Stimulated activated naive CD8-positive, alpha-beta T cell treated with anti-CD3 and anti-CD28 coated beads, Interleukin-15, amount 100 ng/mL, for 72 hours (primary cell): ENCODE measurements around the gene KLRC3.
"Not testable (repeated sequence)": the region's sequence is repeated elsewhere in the genome, so short reads cannot be mapped to it uniquely, and the experiment has no call there.

ENCODE experiments used
- ATAC-seq: fragments of 150-1000 bp; cut with Tn5 transposase; 2 replicates; pipeline ENCODE4 v1.10.0; 2021; ENCODE audit warnings: mild to moderate bottlenecking, moderate library complexity
- DNase-seq, 2 donors: peaks; one replicate each; pipeline ENCODE4 v3.0.0; 2021 to 2022
- H3K27ac Mint-ChIP-seq, 2 donors: one replicate each; pipeline ENCODE4 v1.8.0; 2022; ENCODE audit warnings: mild to moderate bottlenecking in 2 of 2, mixed read lengths in 2 of 2, moderate library complexity in 2 of 2
- H3K27me3 Mint-ChIP-seq: one replicate; pipeline ENCODE4 v1.8.0; 2022; ENCODE audit warnings: mixed read lengths
- H3K4me1 Mint-ChIP-seq: one replicate; pipeline ENCODE4 v1.8.0; 2022; ENCODE audit warnings: mild to moderate bottlenecking, mixed read lengths
- H3K4me3 Mint-ChIP-seq, 2 donors: one replicate each; pipeline ENCODE4 v1.8.0; 2022; ENCODE audit warnings: mild to moderate bottlenecking in 2 of 2, mixed read lengths in 2 of 2, moderate library complexity in 1 of 2
- H3K9me3 Mint-ChIP-seq, 2 donors: one replicate each; pipeline ENCODE4 v1.8.0; 2022; ENCODE audit warnings: mixed read lengths in 2 of 2

KLRC3 gene

GRCh38 chr12:10420334-10420733 lies at the start of gene KLRC3:
Gene KLRC3, minus strand, starts transcription at chr12:10420595. Its CDS starts 45 bp downstream, at chr12:10420550.
- not testable (repeated sequence) for H3K27me3 Mint-ChIP-seq, H3K4me1 Mint-ChIP-seq, H3K9me3 Mint-ChIP-seq, DNase-seq
- ATAC-seq: peak; percentile 62
- peak within 1 kb of the TSS; percentile 59 to 78 for H3K4me3 Mint-ChIP-seq
- H3K27ac Mint-ChIP-seq: peak within 1 kb of the TSS; percentile 12 to 84

GRCh38 chr12:10469701-10470100 lies 49.3 kb upstream of the KLRC3 start:
- no peak overlapping the region for H3K4me3 Mint-ChIP-seq

GRCh38 chr12:10466311-10466710 lies 45.9 kb upstream of the KLRC3 start:
- H3K27me3 Mint-ChIP-seq: no peaks in the 10 kb centered on the region
- no peak overlapping the region for H3K4me3 Mint-ChIP-seq
- no peak overlapping the region for H3K27ac Mint-ChIP-seq
- ATAC-seq (no peak), DNase-seq (no peak)
- peaks cover 54 to 74% of the 10 kb centered on the region in 2 donors for H3K9me3 Mint-ChIP-seq
- peaks cover 19% of the 10 kb centered on the region for H3K4me1 Mint-ChIP-seq

More at GRCh38 chr12:10469701-10470100, 49.3 kb upstream of the KLRC3 start:
- peaks cover 19% of the 10 kb centered on the region for H3K4me1 Mint-ChIP-seq
- no peak for DNase-seq
- H3K27me3 Mint-ChIP-seq: no peaks in the 10 kb centered on the region
- H3K27ac Mint-ChIP-seq: no peak overlapping the region
- peaks cover 40 to 52% of the 10 kb centered on the region in 2 donors for H3K9me3 Mint-ChIP-seq
- no peak for ATAC-seq

GRCh38 chr12:10457760-10458159 lies 37.4 kb upstream of the KLRC3 start:
- no peak for ATAC-seq
- Mint-ChIP-seq H3K4me1 (peaks cover 11% of the 10 kb centered on the region), H3K27me3 (no peaks in the 10 kb centered on the region), H3K9me3 (peaks cover 66 to 74% of the 10 kb centered on the region in 2 donors), H3K4me3 (no peak overlapping the region), H3K27ac (no peak overlapping the region)
- no peak for DNase-seq

GRCh38 chr12:10456856-10457255 lies 36.5 kb upstream of the KLRC3 start:
- H3K27me3 Mint-ChIP-seq: no peaks in the 10 kb centered on the region
- no peak overlapping the region for H3K27ac Mint-ChIP-seq

GRCh38 chr12:10455766-10456165 lies 35.4 kb upstream of the KLRC3 start:
- DNase-seq (no peak), ATAC-seq (no peak)
- no peaks in the 10 kb centered on the region for H3K27me3 Mint-ChIP-seq
- H3K9me3 Mint-ChIP-seq: peaks cover 54 to 59% of the 10 kb centered on the region in 2 donors
- H3K27ac Mint-ChIP-seq: no peak overlapping the region
- peaks cover 11% of the 10 kb centered on the region for H3K4me1 Mint-ChIP-seq
- no peak overlapping the region for H3K4me3 Mint-ChIP-seq

More at GRCh38 chr12:10456856-10457255, 36.5 kb upstream of the KLRC3 start:
- no peak for DNase-seq
- Mint-ChIP-seq H3K4me1 (peaks cover 11% of the 10 kb centered on the region), H3K9me3 (peaks cover 57 to 65% of the 10 kb centered on the region in 2 donors), H3K4me3 (no peak overlapping the region)
- ATAC-seq: no peak

GRCh38 chr12:10454531-10454930 lies 34.1 kb upstream of the KLRC3 start:
- peaks cover 41 to 47% of the 10 kb centered on the region in 2 donors for H3K9me3 Mint-ChIP-seq
- no peak overlapping the region for H3K4me3 Mint-ChIP-seq
- ATAC-seq (no peak), DNase-seq (no peak)
- no peak overlapping the region for H3K27ac Mint-ChIP-seq
- peaks cover 11% of the 10 kb centered on the region for H3K4me1 Mint-ChIP-seq
- no peaks in the 10 kb centered on the region for H3K27me3 Mint-ChIP-seq

GRCh38 chr12:10453156-10453555 lies 32.8 kb upstream of the KLRC3 start, which contains the start of gene KLRC1:
Gene KLRC1, minus strand, starts transcription at chr12:10453377. Its CDS starts 2,221 bp downstream, at chr12:10451156.
- Mint-ChIP-seq H3K27ac (no peak within 1 kb of the TSS), H3K27me3 (no peaks in the 10 kb centered on the region), H3K4me3 (peak within 1 kb of the TSS in 1 of 2 donors; percentile 64), H3K9me3 (peaks cover 37 to 40% of the 10 kb centered on the region in 2 donors), H3K4me1 (peaks cover 15% of the 10 kb centered on the region)
- ATAC-seq (peak; percentile 86), DNase-seq (no peak)

- peak in 1 of 2 donors; percentile 19 for DNase-seq
- peak; percentile 33 for ATAC-seq
- Mint-ChIP-seq H3K4me1 (peaks cover 20% of the 10 kb centered on the region), H3K9me3 (peaks cover 8 to 9% of the 10 kb centered on the region in 2 donors), H3K27ac (no peak overlapping the region), H3K27me3 (no peaks in the 10 kb centered on the region), H3K4me3 (no peak overlapping the region)
Observed at GRCh38 chr12:10448236-10448635, 27.8 kb upstream of the KLRC3 start.

GRCh38 chr12:10446052-10446451 lies 25.7 kb upstream of the KLRC3 start:
- DNase-seq, H3K9me3 Mint-ChIP-seq, H3K27ac Mint-ChIP-seq, H3K27me3 Mint-ChIP-seq, H3K4me3 Mint-ChIP-seq: not testable (repeated sequence)
- ATAC-seq: peak; percentile 100
- H3K4me1 Mint-ChIP-seq: peaks cover 16% of the 10 kb centered on the region

- not testable (repeated sequence) for H3K27me3 Mint-ChIP-seq, DNase-seq, H3K4me3 Mint-ChIP-seq, ATAC-seq, H3K9me3 Mint-ChIP-seq, H3K27ac Mint-ChIP-seq, H3K4me1 Mint-ChIP-seq
Observed at GRCh38 chr12:10441144-10441543, 20.7 kb upstream of the KLRC3 start.

GRCh38 chr12:10439608-10440274 lies 19.3 kb upstream of the KLRC3 start:
- DNase-seq, H3K27ac Mint-ChIP-seq, H3K27me3 Mint-ChIP-seq, H3K9me3 Mint-ChIP-seq, ATAC-seq, H3K4me1 Mint-ChIP-seq, H3K4me3 Mint-ChIP-seq: not testable (repeated sequence)

GRCh38 chr12:10437601-10438000 lies 17.2 kb upstream of the KLRC3 start:
- H3K4me3 Mint-ChIP-seq: not testable (repeated sequence)

GRCh38 chr12:10435816-10436215 lies 15.4 kb upstream of the KLRC3 start, which contains the start of gene KLRC2:
Gene KLRC2, minus strand, starts transcription at chr12:10436010. Its CDS starts 24 bp downstream, at chr12:10435986.
- H3K27ac Mint-ChIP-seq, H3K27me3 Mint-ChIP-seq, H3K4me1 Mint-ChIP-seq, H3K9me3 Mint-ChIP-seq: not testable (repeated sequence)
- peak within 1 kb of the TSS in 1 of 2 donors; percentile 69 for H3K4me3 Mint-ChIP-seq
- DNase-seq: peak in 1 of 2 donors; percentile 19
- peak; percentile 92 for ATAC-seq

More at GRCh38 chr12:10437601-10438000, 17.2 kb upstream of the KLRC3 start:
- ATAC-seq: peak; percentile 85
- H3K9me3 Mint-ChIP-seq, H3K27me3 Mint-ChIP-seq, H3K27ac Mint-ChIP-seq, DNase-seq, H3K4me1 Mint-ChIP-seq: not testable (repeated sequence)

GRCh38 chr12:10430623-10431022 lies 10.2 kb upstream of the KLRC3 start:
- DNase-seq, H3K4me1 Mint-ChIP-seq, H3K4me3 Mint-ChIP-seq, H3K27me3 Mint-ChIP-seq, H3K9me3 Mint-ChIP-seq, H3K27ac Mint-ChIP-seq: not testable (repeated sequence)
- ATAC-seq: peak; percentile 95

- not testable (repeated sequence) for ATAC-seq, DNase-seq, H3K27ac Mint-ChIP-seq, H3K4me3 Mint-ChIP-seq, H3K9me3 Mint-ChIP-seq, H3K4me1 Mint-ChIP-seq, H3K27me3 Mint-ChIP-seq
Observed at GRCh38 chr12:10425938-10426337, 5.5 kb upstream of the KLRC3 start.
